Inflammatory macrophage treated with lipopolysaccharide for 4 hours (primary cell): ENCODE measurements around the gene ACTL7A.
"Not testable (repeated sequence)": the region's sequence is repeated elsewhere in the genome, so short reads cannot be mapped to it uniquely, and the experiment has no call there.

Experiments
- DNase-seq: peaks from one replicate; pipeline ENCODE4 v3.0.0-alpha.2; 2020

The ACTL7A gene

DNA sequence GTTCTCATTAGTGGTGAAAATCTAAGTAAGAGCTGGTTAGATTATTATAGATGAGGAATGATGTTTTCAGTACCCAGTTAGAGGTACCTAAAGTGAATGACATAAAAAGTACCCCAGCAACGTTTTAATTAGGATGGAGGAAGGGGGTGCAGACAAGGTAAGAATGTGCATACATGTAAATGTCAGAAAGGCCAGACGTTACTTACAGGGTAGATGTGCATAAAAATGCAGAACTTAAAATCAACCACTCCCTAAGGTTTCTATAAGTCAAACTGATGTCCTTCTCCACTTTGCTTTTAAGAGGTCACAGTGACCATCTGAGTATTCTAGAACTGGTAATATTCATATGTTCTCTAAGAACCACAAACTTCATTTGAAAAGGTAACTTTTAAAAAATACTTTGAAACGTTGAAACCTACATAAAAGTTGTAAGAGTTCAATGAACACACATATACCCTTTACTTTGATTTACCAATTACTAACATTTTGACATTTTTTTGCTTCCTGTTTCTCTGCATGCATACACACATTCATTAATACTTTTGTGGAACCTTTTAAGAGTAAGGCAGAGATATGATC lies 18.8 kb downstream of the ACTL7A start:
- no peak for DNase-seq

DNA sequence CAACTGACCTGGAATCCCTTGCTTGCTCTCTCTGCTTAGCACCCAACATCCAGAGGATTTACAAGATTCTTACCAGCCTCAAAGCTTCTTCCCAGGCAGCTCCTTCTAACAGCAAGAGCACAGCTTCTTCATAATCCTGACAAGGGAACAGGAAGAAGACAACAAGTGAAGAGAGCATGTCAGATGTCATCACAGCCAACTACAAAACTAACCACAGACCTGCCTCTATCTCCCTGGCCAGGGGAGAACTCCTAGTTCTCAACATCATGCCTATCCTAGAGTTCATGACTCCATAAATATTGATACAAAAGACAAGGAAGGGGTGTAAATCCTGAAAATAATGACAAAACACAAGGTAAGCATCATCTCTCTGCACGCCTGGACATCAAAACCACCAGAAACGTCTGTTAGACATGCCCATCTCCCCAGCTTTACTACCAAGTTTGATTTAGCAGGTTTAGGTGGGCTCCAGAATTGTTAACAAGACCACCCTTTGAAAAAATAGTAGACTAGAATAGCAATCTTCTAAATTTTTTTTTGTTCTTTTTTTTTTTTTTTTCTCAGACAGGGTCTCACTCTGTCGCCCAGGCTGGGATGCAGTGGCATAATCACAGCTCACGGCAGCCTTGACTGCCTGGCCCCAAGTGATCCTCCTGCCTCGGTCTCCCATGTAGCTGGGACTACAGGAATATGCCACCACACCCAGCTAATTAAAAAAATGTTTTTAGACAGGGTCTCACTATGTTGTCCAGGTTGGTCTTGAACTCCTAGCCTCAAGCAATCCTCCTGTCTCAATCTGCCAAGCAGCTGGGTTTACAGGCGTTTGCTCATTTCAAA lies 20.2 kb downstream of the ACTL7A start:
- no peak for DNase-seq

DNA sequence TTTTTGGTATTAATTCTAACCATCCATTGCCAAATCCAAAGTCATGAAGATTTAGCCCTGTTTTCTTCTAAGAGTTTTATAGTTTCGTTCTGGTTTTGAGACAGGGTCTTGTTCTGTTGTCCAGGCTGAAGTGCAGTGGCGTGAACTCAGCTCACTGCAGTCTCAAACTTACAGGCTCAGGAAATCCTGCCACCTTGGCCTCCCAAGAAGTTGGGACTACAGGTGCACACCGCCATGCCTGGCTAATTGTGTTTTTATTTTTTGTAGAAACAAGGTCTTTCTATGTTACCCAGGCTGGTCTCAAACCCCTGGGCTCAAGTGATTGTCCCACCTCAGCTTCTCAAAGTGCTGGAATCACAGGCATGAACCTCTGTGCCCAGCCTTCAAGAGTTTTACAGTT lies 21.0 kb downstream of the ACTL7A start:
- no peak for DNase-seq

DNA sequence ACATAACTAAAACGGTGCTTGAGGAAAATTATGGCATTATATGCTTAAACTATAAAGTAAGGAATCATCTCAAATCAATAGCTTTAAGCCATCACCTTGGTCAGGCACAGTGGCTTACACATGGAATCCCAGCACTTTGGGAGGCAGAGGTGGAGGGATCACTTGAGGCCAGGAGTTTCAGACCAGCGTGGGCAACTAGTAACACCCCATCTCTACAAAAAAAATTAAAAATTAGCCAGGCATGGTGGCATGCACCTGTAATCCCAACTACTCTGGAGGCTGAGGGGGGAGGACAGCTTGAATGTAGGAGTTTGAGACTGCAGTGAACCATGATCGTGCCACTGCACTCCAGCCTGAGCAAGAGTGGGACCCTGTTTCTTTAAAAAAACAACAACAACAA lies 22.6 kb downstream of the ACTL7A start:
- no peak for DNase-seq

DNA sequence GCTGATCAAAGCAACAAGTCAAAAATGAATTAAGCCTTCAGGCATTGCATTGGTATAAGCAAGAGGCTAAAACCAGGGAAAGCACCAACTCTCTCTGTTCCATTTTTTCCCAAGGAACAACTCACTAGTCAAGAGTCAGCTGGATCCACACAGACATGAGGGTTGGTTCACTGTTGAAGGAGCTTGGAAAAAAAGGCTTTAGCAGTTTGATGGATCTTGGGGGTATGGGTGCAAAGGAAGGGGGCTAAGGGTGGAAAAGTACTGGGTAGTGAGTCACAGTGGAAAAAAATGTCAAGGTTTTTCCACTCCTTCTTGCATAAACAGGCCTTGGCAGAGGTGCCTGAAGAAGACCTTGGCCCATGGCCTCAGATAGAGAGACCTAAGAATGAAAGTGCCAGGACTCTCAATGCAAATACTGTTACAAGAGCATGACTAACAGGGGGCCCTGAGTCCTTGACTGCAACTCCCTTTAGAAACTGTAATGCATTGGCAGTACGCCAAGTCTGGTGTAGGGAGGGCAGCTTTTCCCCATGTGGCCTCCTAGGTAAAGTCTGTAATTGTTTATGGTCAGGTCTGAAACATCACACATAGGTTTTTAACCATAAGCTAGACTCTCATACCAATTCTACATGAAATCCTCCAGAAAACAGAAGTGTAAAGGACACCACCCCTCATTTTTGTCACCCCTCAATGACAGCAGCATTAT lies 23.7 kb downstream of the ACTL7A start:
- DNase-seq, result peak; percentile 44

DNA sequence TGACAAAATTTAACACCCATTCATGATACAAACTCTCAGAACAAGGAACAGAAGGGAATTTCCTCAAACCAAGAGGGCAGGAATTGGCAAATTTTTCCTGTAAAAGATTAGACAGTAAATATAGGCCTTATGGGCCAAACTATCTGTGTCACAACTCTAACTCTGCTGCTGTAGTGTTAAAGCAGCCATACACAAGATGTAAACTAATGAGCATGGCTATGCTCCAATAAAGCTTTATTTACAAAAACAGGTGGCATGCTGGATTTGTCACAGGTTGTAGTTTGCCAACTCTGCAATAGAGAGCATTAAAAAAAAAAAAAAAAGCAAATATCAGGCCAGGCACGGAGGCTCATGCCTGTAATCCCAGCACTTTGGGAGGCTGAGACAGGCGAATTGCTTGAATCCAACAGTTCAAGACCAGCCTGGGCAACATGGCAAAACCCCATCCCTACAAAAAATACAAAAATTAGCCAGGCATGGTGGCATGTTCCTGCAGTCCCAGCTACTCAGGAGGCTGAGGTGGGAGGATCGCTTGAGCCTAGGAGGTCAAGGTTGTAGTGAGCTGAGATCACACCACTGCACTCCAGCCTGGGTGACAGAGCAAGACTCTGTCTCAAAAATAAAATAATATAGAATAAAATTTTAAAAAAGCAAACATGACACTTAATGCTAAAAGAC lies 24.7 kb downstream of the ACTL7A start:
- DNase-seq, result not testable (repeated sequence)

DNA sequence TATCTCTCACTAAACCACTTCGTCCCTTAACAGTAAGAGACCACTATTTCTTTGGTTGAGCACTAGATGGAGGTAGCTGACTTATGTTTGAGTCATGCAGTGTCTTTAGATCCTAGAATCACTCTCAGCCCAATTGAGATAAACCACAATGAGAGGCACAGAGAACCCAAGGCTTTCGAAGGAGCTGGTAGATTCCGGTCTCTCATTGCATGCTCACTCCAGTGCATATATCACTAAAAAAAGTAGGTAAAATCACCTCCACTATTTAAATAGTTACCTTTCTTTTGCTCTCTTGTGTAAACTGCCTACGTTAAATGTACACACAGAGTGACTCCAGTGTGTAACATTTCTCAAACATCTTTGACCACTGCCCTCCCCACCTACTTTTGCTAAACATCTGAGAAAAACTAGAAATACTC lies 27.6 kb downstream of the ACTL7A start:
- no peak for DNase-seq

DNA sequence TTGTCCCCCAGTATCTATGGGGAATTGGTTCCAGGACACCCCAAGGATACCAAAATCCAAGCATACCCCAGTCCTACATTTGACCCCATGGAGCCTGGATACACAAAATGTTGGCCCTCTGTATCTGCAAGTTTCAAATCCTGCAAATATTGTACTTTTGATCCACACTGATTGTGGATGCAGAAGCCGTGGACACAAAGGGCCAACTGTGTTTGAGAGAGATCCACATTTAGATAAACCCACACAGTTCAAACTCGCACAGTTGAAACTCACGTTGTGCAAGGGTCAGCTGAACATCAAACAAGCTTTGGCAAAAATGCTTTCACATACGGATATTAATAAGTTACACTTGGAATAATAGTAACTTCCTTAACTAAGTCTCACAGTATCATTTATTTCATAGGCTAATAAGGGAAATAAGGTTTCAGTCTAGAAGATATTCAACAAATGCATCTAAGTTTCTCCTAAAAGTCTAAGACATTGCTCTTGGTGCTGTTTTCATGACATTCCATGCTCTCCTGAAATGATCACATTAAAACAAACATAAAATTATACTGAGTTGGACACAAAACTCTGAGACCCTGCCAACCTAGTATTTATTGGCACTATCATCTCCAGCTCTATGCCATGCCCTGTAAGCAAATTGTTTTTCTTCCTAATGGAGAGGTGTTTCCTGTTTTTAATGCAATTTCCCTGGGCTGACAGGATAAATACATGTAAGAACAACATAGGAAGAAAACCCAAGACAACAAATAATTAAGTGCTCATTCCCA lies 32.3 kb downstream of the ACTL7A start:
- no peak for DNase-seq

DNA sequence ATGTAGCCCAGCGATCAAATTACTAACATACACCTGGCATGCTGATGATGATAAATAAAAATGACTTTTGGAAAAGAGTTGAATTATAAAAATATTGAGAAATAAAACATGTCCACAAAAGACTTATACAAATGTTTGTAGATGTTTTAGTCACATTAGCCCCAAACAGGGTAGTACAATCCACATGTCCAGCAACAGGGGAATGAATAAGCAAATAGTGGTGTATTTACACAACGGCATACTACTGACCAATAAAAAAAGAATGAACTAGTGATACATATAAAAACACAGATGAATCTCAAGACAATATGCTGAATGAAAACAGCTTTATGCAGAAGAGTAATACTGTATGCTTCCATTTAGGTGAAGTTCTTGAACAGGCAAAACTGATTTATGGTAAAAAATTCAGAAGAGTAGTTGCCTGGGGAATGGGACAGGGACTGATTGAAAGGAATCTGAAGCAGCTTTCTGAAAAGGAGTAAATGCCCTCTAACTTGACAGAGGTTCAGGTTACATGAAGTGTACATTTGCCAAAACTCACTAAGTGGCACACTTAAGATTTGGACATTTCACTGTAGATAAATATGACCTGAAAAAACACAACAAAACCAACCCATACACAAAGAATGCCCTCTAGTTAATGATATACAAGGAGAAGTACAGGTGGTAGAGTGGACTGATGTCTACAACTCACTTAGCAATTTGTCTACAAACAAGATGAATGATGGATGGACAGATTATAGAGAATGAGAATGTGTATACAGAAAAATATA lies 35.4 kb downstream of the ACTL7A start:
- DNase-seq, result no peak

DNA sequence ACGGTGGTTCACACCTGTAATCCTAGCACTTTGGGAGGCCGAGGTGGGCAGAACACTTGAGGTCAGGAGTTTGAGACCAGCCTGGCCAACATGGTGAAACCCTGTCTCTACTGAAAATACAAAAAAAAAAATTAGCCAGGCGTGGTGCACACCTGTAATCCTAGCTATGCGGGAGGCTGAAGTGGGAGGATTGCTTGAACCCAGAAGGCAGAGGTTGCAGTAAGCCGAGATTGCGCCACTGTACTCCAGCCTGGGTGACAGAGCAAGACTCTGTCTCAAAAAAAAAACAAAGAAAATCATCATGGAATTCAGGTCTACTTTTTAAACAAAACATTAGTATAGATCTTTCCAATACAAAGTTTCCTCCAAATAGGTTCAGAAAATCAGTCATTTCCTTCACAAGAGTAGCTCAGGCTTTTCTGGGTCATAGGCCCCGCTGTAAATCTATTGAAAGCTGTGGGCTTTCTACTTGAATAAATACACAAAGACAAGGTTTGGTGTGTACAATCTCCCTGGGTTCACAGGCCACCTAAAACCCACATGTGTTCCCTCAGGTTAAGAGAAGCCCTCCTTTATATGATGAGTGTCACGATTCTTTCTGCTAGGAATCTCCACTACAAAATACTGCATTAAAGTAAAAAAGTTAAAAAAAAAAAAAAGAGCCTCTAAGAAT lies 37.1 kb downstream of the ACTL7A start:
- not testable (repeated sequence) for DNase-seq

DNA sequence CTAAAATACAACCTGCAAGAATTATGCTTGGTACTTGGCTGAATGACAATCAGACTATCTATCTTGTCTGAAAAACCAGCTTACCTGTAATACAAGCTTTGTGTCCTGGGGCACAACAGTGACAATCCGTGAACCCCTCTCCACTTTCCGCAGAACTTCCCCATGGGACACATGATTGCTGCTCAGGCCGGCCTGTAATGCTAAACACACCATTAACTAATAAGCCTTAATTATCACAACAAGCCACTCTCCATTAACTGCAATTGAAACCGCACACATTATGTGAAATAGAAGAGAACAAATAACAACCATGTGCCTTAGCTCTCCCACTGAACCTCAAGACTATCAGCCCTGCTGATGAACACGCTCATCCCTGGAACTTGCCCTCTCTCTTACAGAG lies 38.1 kb downstream of the ACTL7A start:
- no peak for DNase-seq

DNA sequence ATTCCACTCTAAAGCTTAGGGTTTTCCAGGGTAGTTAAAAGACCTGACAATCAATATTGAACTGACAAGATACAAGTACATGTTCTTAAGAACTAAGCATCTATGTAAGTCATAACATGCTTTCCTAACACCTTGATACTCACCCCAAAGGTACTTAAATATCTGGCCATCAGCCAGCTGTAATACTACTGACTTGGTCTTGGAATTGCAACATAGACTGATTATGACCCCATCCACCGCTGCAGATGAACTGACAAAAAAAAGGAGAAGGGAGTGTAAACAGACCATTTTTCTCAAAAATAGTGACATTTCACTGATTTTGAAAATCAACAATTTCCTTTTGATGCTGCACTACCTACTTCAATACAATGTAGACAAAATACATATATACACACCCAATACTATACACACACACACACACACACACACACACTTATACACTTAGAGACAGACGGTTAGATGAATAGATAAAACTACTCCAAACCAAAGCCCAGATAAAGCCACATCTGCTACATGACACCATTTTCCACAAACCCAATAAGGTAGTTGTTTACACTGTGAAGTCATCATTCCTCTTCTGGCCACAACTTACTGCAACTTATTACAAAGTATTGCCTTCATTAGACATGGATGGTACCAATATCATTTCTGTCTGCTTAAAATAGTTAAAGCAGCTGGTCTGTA lies 41.5 kb downstream of the ACTL7A start:
- no peak for DNase-seq

DNA sequence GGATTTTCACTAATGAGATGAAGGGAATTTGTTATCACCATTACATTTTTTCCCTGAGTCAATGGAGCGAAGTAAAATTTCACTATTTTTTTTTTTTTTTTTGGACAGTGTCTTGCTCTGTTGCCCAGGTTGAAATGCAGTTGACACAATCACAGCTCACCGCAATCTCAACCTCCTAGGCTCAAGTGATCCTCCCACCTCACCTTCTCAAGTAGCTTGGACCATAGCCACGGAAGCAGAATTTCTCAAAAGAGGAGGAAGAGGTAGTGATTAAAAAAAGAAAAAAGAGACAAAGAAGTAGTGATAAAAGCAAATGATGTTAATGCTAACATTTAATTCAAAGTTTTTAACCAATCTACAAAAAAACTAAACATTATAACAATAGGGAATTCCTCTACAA lies 42.1 kb downstream of the ACTL7A start:
- no peak for DNase-seq

DNA sequence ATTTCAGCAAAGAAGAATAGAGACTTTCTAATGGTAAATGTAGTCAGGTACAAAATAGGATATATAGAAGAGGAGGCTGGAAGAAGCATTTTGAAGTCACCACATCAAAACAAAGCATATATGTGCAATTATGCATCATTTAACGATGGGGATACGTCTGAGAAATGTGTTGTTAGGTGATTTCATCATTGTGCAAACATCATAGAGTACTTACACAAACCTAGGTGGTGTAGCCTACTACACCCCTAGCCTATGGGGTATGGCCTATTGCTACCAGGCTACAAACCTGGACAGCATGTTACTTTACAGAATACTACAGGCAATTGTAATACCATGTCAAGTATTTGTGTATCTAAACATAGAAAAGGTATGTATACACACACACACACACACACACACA lies 43.4 kb downstream of the ACTL7A start:
- DNase-seq, result no peak

DNA sequence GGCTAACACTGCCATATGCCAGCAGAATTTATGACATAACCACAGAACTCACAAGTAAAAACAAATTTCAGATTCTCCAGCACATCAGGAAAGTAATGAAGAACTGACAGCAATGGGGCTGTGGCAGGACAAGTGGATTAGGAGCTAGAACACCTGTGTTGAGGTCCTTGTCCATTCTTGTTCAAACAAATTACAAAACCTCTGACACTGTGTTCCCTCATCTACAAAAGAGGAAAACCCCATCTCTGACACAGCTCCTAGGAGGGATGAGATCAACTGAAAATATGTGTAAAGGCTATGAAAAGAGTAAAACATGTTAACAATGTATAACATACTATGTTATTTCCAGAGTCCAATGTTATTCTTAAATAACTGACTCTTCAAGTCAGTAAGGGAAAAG lies 48.3 kb downstream of the ACTL7A start:
- no peak for DNase-seq

DNA sequence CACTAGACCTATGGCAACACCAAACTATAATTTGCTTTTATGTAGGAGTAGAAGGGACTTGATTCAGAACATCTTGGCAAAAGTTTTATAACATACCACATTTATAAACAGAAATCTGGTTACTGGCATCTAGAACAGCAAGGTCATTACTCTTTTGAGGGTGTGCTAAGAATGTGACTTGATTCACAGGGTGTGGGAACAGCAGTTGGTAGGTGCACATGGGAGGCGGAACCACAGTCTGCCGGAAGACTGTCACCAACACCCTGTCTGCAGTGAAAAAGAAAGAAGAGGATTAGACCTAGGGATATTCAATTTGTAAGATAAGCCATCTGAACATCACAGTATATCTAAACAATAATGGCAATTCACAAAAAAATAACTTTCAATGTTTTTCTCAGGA lies 48.8 kb downstream of the ACTL7A start:
- no peak for DNase-seq

DNA sequence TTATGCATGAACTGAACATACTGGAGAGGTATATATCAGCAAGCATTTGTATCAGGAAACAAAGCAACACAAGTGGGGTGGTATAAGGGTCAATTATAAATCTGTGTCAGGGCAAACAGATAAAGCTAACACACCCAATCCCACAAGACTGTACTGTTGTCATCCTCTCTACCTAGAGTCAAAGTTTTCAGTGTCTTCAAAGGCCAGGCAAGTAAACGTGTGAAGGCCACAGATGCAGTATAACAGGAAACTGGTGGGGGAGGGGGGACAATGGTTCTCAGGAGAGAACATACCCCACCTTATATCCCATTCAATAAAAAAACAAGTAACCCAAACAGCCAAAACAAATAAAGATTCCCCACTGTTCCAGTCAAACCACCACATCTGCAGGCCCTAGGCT lies 49.8 kb downstream of the ACTL7A start:
- DNase-seq, result no peak
